IPS-18a (cell line): ENCODE data around the gene VIPR2.

Experiments used
- H3K27ac ChIP-seq: one replicate; pipeline ENCODE4 v1.5.1; 2013; ENCODE audit warnings: low read length
- H3K27me3 ChIP-seq: one replicate; pipeline ENCODE4 v1.6.1; 2013; ENCODE audit warnings: mild to moderate bottlenecking, low read length; ENCODE audit not compliant: control insufficient read depth, insufficient read depth
- H3K36me3 ChIP-seq: one replicate; pipeline ENCODE4 v1.6.1; 2013; ENCODE audit warnings: low read depth, low read length; ENCODE audit not compliant: control insufficient read depth
- H3K4me1 ChIP-seq: one replicate; pipeline ENCODE4 v1.6.1; 2013; ENCODE audit warnings: low read depth, low read length; ENCODE audit not compliant: control insufficient read depth
- H3K4me3 ChIP-seq: one replicate; pipeline ENCODE4 v1.5.1; 2013; ENCODE audit warnings: low read length
- H3K9ac ChIP-seq: one replicate; pipeline ENCODE4 v1.6.1; 2013; ENCODE audit warnings: mild to moderate bottlenecking, low read length, moderate library complexity
- H3K9me3 ChIP-seq: one replicate; pipeline ENCODE4 v1.6.1; 2013; ENCODE audit warnings: low read depth, low read length; ENCODE audit not compliant: control insufficient read depth

The VIPR2 gene

DNA sequence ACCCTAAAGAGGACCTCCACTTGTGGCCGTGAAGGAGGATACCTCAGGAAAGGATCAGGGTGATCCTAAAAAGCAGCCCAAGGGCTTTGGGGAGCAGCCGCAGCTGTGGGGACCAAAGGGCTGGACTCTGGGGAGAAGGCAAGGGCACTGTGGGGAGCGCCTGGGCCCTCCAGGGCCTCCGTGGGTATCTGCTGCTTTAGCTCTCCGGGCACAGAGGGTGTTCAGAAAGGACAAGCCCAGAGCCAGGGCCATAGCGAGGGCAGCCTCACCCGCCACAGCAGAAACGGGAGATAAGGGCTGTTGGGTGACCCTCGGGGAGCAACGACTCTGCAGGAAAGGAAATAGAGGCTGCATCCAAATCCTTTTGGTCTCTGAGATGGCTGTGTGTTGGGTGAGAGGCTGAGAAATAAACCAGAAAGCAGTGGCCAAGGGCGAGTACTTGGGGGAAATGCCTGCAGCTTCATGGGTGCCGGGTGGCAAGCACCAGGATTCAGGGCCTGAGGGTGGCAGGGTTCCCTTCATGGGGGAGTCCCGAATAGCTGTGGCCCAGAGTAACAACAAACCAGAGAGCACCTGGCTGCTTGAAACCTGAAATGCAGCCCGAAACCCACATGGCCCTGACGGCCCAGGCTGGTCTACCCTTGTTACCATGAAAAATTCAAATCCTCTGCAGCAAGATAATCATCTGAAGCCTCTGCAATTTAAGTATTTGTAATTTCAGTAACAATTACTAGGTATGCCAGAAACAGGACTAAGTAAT is 95.2 kb downstream of the VIPR2 start:
- Histone ChIP-seq H3K27me3 (no peaks in the 10 kb centered on the region), H3K9me3 (no peaks in the 10 kb centered on the region), H3K27ac (no peak overlapping the region), H3K9ac (no peak overlapping the region), H3K4me3 (no peak overlapping the region), H3K4me1 (peaks cover 5% of the 10 kb centered on the region), H3K36me3 (no peaks in the 10 kb centered on the region)

DNA sequence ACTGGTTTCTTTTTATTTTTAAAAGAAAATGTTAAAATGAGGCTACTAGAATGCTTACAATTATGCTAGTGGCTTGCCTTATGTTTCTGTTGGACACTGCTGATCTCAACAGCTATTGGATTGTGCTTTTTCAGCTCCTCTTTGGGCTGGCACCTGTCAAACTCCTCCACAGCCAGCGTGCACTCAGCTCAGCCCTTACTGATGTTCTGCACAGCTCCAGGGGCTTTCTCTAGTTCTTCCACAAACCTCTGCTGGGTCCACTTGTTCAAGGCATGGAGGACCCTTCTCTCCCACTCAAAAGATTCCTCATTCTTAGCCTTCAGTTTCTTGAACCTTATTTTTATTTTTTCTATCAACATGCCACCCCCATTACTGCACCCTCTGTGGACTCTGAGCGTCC is 96.0 kb downstream of the VIPR2 start:
- Histone ChIP-seq H3K9me3 (no peaks in the 10 kb centered on the region), H3K27ac (no peak overlapping the region), H3K36me3 (no peaks in the 10 kb centered on the region)

DNA sequence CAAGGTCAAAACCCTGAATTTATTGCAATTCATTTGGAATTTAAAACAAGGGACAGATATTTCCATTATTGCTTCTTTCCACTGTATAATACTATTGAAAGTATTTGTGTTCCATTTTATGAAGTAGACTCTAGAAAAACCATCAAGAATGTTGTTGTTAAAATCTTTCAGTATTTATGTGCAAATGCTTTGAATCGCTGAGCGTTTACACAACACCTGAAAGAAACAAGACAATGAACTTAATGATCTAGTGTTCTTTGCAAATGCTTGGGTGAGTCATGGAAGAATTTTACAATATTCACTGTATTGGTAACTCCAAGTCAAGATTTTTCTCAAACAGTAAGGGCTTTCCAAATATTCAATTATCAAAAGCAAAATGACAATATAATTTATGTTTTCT is 97.1 kb downstream of the VIPR2 start:
- H3K27me3 ChIP-seq, result no peaks in the 10 kb centered on the region
- peaks cover 5% of the 10 kb centered on the region for H3K4me1 ChIP-seq

More for the DNA sequence above, 96.0 kb downstream of the VIPR2 start:
- Histone ChIP-seq H3K4me3 (no peak overlapping the region), H3K4me1 (peaks cover 5% of the 10 kb centered on the region), H3K27me3 (no peaks in the 10 kb centered on the region), H3K9ac (no peak overlapping the region)

DNA sequence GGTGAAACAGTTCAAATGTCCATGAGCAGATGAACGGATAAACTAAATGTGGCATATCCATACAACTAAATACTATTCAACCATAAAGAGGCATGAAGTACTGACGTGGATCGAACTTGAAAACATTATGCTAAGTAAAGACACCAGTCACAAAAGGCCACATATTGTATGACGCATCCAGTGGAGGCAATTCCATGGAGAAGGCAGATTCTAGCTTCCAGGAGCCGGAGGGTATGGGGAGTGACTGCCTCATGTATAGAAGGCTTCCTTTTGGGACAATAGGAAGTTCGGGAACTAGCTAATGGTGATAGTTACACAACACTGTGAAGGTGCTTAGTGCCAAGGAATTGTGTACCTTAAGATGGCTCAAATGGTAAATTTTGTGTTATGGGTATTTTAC is 98.4 kb downstream of the VIPR2 start:
- Histone ChIP-seq H3K4me1 (peaks cover 5% of the 10 kb centered on the region), H3K9ac (no peak overlapping the region), H3K36me3 (no peaks in the 10 kb centered on the region), H3K27ac (no peak overlapping the region), H3K9me3 (no peaks in the 10 kb centered on the region), H3K4me3 (no peak overlapping the region), H3K27me3 (no peaks in the 10 kb centered on the region)

More for the DNA sequence above, 97.1 kb downstream of the VIPR2 start:
- Histone ChIP-seq H3K9me3 (no peaks in the 10 kb centered on the region), H3K4me3 (no peak overlapping the region), H3K27ac (no peak overlapping the region), H3K36me3 (no peaks in the 10 kb centered on the region), H3K9ac (no peak overlapping the region)

DNA sequence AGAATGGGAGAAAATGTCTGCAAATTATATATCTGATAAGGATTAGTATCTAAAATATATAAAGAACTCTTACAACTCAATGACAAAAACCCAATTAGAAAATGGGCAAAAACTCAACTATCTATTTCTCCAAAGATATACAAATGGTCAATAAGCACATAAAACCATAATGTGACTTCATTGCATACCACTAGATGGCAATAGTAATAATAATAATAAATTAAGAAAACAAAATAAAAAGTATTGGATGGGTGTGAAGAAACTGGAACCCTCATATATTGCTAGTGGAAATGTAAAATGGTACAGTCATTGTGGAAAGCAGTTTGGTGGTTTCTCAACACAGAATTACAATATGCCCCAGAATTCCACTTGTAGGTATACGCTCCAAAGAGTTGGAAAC is 98.8 kb downstream of the VIPR2 start:
- no peak overlapping the region for H3K4me3 ChIP-seq

DNA sequence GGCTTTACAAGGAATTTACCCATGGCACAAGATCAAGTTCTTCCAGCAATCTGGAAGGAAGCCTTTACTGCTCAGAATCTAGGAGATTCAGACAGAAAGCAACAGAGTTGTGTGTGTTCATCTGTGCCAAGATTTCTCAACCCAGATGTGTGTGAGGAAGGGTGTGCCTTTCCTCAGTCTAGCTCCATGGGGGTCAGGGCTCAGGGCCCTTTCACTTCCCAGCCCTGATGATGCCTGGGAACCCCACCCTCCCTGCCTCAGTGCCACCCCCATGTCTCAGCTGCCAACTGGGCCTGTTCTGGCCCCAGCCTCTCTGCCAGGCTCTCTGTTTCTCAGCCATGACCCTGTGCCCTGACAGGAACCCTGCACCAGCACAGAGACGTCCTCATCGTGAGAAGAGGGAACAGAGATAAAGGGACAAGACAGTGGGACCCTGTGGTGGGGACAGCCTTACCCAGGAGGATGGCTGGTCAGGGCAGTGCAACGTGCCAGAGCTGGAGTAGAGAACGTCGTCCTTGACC is 102.0 kb downstream of the VIPR2 start:
- Histone ChIP-seq H3K27me3 (no peaks in the 10 kb centered on the region), H3K9me3 (no peaks in the 10 kb centered on the region), H3K36me3 (no peaks in the 10 kb centered on the region), H3K4me1 (peaks cover 4% of the 10 kb centered on the region), H3K27ac (no peak overlapping the region), H3K9ac (no peak overlapping the region), H3K4me3 (no peak overlapping the region)

More for the DNA sequence above, 98.8 kb downstream of the VIPR2 start:
- H3K27me3 ChIP-seq, result no peaks in the 10 kb centered on the region
- peaks cover 5% of the 10 kb centered on the region for H3K4me1 ChIP-seq
- no peaks in the 10 kb centered on the region for H3K9me3 ChIP-seq
- H3K27ac ChIP-seq, result no peak overlapping the region
- no peak overlapping the region for H3K9ac ChIP-seq
- no peaks in the 10 kb centered on the region for H3K36me3 ChIP-seq

DNA sequence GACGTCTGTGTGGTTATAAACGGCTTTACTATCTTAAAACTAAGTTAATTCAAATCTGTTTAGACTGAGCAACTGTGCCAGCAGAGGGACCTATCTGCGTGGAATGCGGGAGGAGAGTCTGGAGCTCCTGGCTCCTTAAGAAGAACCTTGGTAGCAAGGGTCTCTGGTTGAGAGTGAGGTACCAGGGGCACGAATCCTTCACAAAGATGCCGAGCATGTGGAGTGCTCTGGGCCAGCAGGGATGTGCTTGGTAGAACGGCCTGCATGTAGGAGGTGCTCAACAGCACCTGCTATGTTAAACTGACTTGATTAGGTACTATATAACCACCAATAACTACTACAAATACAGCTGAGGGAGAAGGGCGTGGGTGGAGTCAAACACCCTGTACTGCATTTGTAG is 102.6 kb downstream of the VIPR2 start:
- H3K27me3 ChIP-seq, result no peaks in the 10 kb centered on the region

DNA sequence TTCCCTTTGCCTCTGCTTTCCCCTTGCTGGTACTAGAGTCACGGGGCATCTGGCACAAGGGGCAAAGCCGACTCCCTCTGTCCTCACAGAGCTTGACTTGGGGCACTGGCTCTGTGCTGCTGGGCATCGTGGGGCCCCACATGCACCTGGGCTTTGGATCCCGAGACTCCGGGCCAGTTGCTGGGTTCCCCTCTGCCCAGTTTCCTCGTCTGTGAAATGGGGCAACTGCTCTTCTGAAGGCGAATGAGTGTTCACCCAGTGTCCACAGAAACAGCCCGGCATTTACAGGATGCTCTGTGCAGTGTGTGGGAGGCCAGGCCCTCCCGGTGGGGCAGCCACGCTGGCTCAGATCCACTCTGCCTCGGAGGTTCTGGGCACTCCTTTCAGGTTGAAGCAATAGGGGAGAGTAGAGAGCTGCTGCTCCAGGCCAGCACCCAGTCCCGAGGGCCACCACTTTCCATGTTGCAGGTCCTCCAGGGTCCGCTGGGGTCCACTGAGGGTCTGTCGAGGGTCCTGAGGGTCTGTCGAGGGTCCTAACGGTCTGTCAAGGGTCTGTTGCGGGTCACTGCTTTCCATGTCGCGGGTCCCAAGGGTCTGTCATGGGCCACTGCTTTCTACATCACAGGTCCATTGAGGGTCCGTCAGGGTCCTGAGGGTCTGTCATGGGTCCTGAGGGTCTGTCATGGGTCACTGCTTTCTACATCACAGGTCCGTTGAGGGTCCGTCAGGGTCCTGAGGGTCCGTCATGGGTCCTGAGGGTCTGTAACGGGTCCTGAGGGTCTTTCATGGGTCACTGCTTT is 103.6 kb downstream of the VIPR2 start:
- H3K27me3 ChIP-seq, result no peaks in the 10 kb centered on the region
- no peaks in the 10 kb centered on the region for H3K36me3 ChIP-seq
- no peak overlapping the region for H3K27ac ChIP-seq
- no peaks in the 10 kb centered on the region for H3K9me3 ChIP-seq
- no peaks in the 10 kb centered on the region for H3K4me1 ChIP-seq
- H3K9ac ChIP-seq, result no peak overlapping the region
- H3K4me3 ChIP-seq, result no peak overlapping the region

More for the DNA sequence above, 102.6 kb downstream of the VIPR2 start:
- no peak overlapping the region for H3K9ac ChIP-seq
- H3K4me1 ChIP-seq, result no peaks in the 10 kb centered on the region
- no peak overlapping the region for H3K4me3 ChIP-seq
- H3K36me3 ChIP-seq, result no peaks in the 10 kb centered on the region
- no peak overlapping the region for H3K27ac ChIP-seq
- H3K9me3 ChIP-seq, result no peaks in the 10 kb centered on the region

DNA sequence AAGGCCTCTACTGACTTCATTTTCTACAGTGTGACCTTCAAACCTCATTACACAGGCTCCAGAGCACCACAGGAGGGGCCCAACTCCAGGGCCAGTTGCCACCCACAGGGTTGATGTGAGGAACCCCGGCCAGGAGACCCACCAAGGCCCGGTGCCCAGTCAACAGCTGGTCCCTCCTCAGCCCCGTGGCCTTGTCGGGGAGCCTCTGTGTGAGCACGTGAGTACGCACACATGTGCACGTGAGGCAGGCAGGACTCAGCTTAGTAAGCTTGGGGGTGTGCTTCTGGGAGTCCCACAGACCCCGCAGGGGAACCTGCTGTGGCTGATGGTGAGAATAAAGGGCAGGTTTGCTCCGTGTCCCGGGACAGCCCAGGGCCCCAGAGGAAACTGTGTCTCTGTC is 104.5 kb downstream of the VIPR2 start:
- Histone ChIP-seq H3K4me3 (no peak overlapping the region), H3K36me3 (no peaks in the 10 kb centered on the region), H3K27ac (no peak overlapping the region), H3K9me3 (no peaks in the 10 kb centered on the region), H3K27me3 (no peaks in the 10 kb centered on the region), H3K9ac (no peak overlapping the region), H3K4me1 (no peaks in the 10 kb centered on the region)

DNA sequence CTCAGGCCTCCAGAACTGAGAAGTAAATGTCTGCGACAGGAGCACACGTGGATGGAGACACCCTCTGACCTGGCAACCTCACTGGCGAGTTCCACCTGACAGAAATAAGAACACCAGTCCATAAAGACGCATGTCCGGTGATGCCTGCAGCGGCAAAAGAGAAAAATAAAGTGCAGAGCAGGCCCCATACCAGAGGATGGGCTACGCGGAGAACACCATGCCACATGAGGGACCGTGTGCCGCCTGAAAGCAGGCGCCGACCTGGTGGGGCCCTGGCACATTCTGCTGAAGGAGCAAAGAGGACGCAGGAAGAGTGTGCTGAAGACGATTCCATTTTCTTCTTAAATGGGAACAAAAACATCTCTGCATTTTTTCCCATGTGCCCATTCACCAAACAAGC is 105.0 kb downstream of the VIPR2 start:
- Histone ChIP-seq H3K4me1 (no peaks in the 10 kb centered on the region), H3K27ac (no peak overlapping the region), H3K9ac (no peak overlapping the region), H3K9me3 (no peaks in the 10 kb centered on the region), H3K4me3 (no peak overlapping the region), H3K36me3 (no peaks in the 10 kb centered on the region), H3K27me3 (no peaks in the 10 kb centered on the region)

DNA sequence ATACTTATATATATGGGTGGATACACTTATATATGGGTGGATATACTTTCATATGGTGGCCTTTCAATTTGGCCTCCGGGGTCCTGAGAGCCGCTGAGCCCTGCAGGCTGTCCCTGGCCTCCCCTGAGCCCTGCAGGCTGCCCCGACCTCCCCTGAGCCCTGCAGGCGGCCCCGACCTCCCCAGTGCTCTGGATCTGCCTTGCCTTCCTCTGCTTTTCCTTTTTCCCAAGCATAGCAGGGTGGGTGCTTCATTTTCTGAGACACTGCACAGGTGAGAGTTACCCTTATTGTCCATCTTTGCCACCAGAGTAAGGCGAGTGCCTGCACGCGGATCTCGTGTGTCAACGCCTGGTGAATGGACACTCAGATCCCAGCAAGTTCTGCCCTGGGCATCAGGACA is 106.6 kb downstream of the VIPR2 start:
- Histone ChIP-seq H3K36me3 (no peaks in the 10 kb centered on the region), H3K4me3 (no peak overlapping the region), H3K9me3 (no peaks in the 10 kb centered on the region), H3K9ac (no peak overlapping the region), H3K27ac (no peak overlapping the region), H3K27me3 (no peaks in the 10 kb centered on the region), H3K4me1 (no peaks in the 10 kb centered on the region)
